Right kidney (tissue), 9 donors: ENCODE data around the gene YKT6.

ENCODE experiments used
- DNase-seq: peaks from one replicate; pipeline ENCODE4 v3.0.0-alpha.2; 2016
- long read RNA-seq, 8 donors: transcript quantifications; one replicate each; lab custom pipeline, GENCODE V29; 2026

YKT6 gene
- long read RNA-seq, donor 1, transcript YKT6-201 (7 exons, 2,696 nt): major isoform, 14 of 31 reads
- long read RNA-seq, donor 1, partial matches to known transcripts: 8 of 31 reads
- long read RNA-seq, donor 1, other reads (novel, unspliced or antisense): 0 of 31 reads
- long read RNA-seq, donor 2, transcript YKT6-201 (7 exons, 2,696 nt): major isoform, 11 of 19 reads
- long read RNA-seq, donor 2, partial matches to known transcripts: 5 of 19 reads
- long read RNA-seq, donor 2, other reads (novel, unspliced or antisense): 0 of 19 reads
- long read RNA-seq, donor 3, transcript YKT6-201 (7 exons, 2,696 nt): major isoform, 6 of 9 reads
- long read RNA-seq, donor 3, partial matches to known transcripts: 0 of 9 reads
- long read RNA-seq, donor 3, other reads (novel, unspliced or antisense): 0 of 9 reads
- long read RNA-seq, donor 4, transcript YKT6-201 (7 exons, 2,696 nt): major isoform, 9 of 17 reads
- long read RNA-seq, donor 4, partial matches to known transcripts: 7 of 17 reads
- long read RNA-seq, donor 4, other reads (novel, unspliced or antisense): 0 of 17 reads
- long read RNA-seq, donor 5, transcript YKT6-201 (7 exons, 2,696 nt): major isoform, 8 of 8 reads
- long read RNA-seq, donor 5, partial matches to known transcripts: 0 of 8 reads
- long read RNA-seq, donor 5, other reads (novel, unspliced or antisense): 0 of 8 reads
- long read RNA-seq, donor 6, transcript YKT6-201 (7 exons, 2,696 nt): major isoform, 9 of 14 reads
- long read RNA-seq, donor 6, partial matches to known transcripts: 5 of 14 reads
- long read RNA-seq, donor 6, other reads (novel, unspliced or antisense): 0 of 14 reads
- long read RNA-seq, donor 7, transcript YKT6-201 (7 exons, 2,696 nt): major isoform, 30 of 41 reads
- long read RNA-seq, donor 7, partial matches to known transcripts: 8 of 41 reads
- long read RNA-seq, donor 7, other reads (novel, unspliced or antisense): 0 of 41 reads
- long read RNA-seq, donor 8, transcript YKT6-201 (7 exons, 2,696 nt): major isoform, 18 of 29 reads
- long read RNA-seq, donor 8, partial matches to known transcripts: 7 of 29 reads
- long read RNA-seq, donor 8, other reads (novel, unspliced or antisense): 0 of 29 reads

- DNase-seq: peak; percentile 84
Observed at GRCh38 chr7:44200699-44201461, at the start of gene YKT6. TSS of gene YKT6 (plus strand) at chr7:44200978. CDS start at chr7:44201136, 158 bp downstream.

- no peak for DNase-seq
Observed at GRCh38 chr7:44151956-44152355, 48.8 kb upstream of the YKT6 start.

- no peak for DNase-seq
Observed at GRCh38 chr7:44152971-44153947, 47.5 kb upstream of the YKT6 start.

GRCh38 chr7:44153948-44154335 lies 46.8 kb upstream of the YKT6 start:
- DNase-seq: no peak

GRCh38 chr7:44154703-44155102 lies 46.1 kb upstream of the YKT6 start:
- DNase-seq: no peak

GRCh38 chr7:44155191-44156185 lies 45.3 kb upstream of the YKT6 start:
- no peak for DNase-seq

GRCh38 chr7:44156453-44157010 lies 44.2 kb upstream of the YKT6 start:
- DNase-seq: no peak

- DNase-seq: no peak
Observed at GRCh38 chr7:44157116-44158080, 43.4 kb upstream of the YKT6 start.

- no peak for DNase-seq
Observed at GRCh38 chr7:44158096-44158872, 42.5 kb upstream of the YKT6 start.

- no peak for DNase-seq
Observed at GRCh38 chr7:44158873-44159631, 41.7 kb upstream of the YKT6 start.

GRCh38 chr7:44159824-44160630 lies 40.8 kb upstream of the YKT6 start:
- no peak for DNase-seq

GRCh38 chr7:44161371-44161770 lies 39.4 kb upstream of the YKT6 start:
- no peak for DNase-seq

GRCh38 chr7:44162179-44162578 lies 38.6 kb upstream of the YKT6 start:
- no peak for DNase-seq

GRCh38 chr7:44162785-44163395 lies 37.9 kb upstream of the YKT6 start:
- no peak for DNase-seq

- no peak for DNase-seq
Observed at GRCh38 chr7:44163591-44163990, 37.2 kb upstream of the YKT6 start.
